NCI-H1436 treated with DMSO at 0.1 percent for 48 hours (cell line): Measurements from ENCODE around the gene ANKRD36.
"Not testable (repeated sequence)": the region's sequence is repeated elsewhere in the genome, so short reads cannot be mapped to it uniquely, and the experiment has no call there.

Source experiments
- DNase-seq: peaks from one replicate; lab custom pipeline; 2025; lab: John Stamatoyannopoulos, UW

Gene ANKRD36

GRCh38 chr2:97113050-97113881 is at the start of gene ANKRD36:
TSS of gene ANKRD36 (plus strand) at chr2:97113153. CDS start at chr2:97113740, 587 bp downstream.
- not testable (repeated sequence) for DNase-seq

- DNase-seq: not testable (repeated sequence)
Measured at GRCh38 chr2:97066030-97066429, 46.9 kb upstream of the ANKRD36 start.

- DNase-seq: no peak
Measured at GRCh38 chr2:97067279-97068004, 45.5 kb upstream of the ANKRD36 start.

- no peak for DNase-seq
Measured at GRCh38 chr2:97068074-97068473, 44.9 kb upstream of the ANKRD36 start.

- not testable (repeated sequence) for DNase-seq
Measured at GRCh38 chr2:97068722-97069121, 44.2 kb upstream of the ANKRD36 start.

- DNase-seq: not testable (repeated sequence)
Measured at GRCh38 chr2:97070915-97071314, 42.0 kb upstream of the ANKRD36 start.

- not testable (repeated sequence) for DNase-seq
Measured at GRCh38 chr2:97077213-97077612, 35.7 kb upstream of the ANKRD36 start.

GRCh38 chr2:97080855-97081254 is 32.1 kb upstream of the ANKRD36 start:
- DNase-seq: not testable (repeated sequence)

GRCh38 chr2:97082206-97082605 is 30.7 kb upstream of the ANKRD36 start:
- DNase-seq: not testable (repeated sequence)

GRCh38 chr2:97083516-97083915 is 29.4 kb upstream of the ANKRD36 start:
- not testable (repeated sequence) for DNase-seq

- not testable (repeated sequence) for DNase-seq
Measured at GRCh38 chr2:97085093-97085492, 27.9 kb upstream of the ANKRD36 start.

- not testable (repeated sequence) for DNase-seq
Measured at GRCh38 chr2:97088706-97089105, 24.2 kb upstream of the ANKRD36 start.

- not testable (repeated sequence) for DNase-seq
Measured at GRCh38 chr2:97092946-97093345, 20.0 kb upstream of the ANKRD36 start.

GRCh38 chr2:97093983-97094771 is 18.8 kb upstream of the ANKRD36 start:
- not testable (repeated sequence) for DNase-seq

GRCh38 chr2:97094772-97095611 is 18.0 kb upstream of the ANKRD36 start, which contains the start of gene FAHD2B:
TSS of gene FAHD2B (minus strand) at chr2:97094882. CDS start at chr2:97091706, 3,176 bp downstream.
- peak; percentile 27 for DNase-seq

GRCh38 chr2:97095661-97096060 is 17.3 kb upstream of the ANKRD36 start:
- DNase-seq: no peak

GRCh38 chr2:97098786-97099372 is 14.1 kb upstream of the ANKRD36 start:
- not testable (repeated sequence) for DNase-seq

- DNase-seq: not testable (repeated sequence)
Measured at GRCh38 chr2:97106878-97107277, 6.1 kb upstream of the ANKRD36 start.

- not testable (repeated sequence) for DNase-seq
Measured at GRCh38 chr2:97111246-97111645, 1.7 kb upstream of the ANKRD36 start.

- not testable (repeated sequence) for DNase-seq
Measured at GRCh38 chr2:97112320-97113049, 468 bp upstream of the ANKRD36 start.
